ENCODE data around the gene C6orf163.

DNA sequence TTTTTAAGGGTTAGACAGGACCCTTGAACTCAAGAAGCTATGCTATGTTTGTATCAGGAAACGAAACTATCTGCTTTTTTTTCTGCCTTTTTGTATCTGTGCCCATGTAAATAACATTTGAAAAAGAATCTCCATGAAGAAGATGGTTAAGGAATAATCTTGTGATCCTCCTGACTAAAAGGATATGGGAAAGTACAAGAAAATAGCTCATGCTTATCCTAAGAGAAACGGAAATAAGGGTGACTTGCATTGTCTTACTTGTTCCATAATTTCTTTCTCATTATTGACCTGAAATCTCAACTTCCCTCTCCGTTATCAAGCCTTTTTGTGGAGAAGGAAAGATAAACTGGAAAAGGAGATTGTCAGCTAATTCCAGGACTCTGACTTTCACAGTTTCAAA is 57.2 kb downstream of the C6orf163 start:
- TF ChIP-seq, protein P1, sequence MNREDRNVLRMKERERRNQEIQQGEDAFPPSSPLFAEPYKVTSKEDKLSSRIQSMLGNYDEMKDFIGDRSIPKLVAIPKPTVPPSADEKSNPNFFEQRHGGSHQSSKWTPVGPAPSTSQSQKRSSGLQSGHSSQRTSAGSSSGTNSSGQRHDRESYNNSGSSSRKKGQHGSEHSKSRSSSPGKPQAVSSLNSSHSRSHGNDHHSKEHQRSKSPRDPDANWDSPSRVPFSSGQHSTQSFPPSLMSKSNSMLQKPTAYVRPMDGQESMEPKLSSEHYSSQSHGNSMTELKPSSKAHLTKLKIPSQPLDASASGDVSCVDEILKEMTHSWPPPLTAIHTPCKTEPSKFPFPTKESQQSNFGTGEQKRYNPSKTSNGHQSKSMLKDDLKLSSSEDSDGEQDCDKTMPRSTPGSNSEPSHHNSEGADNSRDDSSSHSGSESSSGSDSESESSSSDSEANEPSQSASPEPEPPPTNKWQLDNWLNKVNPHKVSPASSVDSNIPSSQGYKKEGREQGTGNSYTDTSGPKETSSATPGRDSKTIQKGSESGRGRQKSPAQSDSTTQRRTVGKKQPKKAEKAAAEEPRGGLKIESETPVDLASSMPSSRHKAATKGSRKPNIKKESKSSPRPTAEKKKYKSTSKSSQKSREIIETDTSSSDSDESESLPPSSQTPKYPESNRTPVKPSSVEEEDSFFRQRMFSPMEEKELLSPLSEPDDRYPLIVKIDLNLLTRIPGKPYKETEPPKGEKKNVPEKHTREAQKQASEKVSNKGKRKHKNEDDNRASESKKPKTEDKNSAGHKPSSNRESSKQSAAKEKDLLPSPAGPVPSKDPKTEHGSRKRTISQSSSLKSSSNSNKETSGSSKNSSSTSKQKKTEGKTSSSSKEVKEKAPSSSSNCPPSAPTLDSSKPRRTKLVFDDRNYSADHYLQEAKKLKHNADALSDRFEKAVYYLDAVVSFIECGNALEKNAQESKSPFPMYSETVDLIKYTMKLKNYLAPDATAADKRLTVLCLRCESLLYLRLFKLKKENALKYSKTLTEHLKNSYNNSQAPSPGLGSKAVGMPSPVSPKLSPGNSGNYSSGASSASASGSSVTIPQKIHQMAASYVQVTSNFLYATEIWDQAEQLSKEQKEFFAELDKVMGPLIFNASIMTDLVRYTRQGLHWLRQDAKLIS (CRISPR knock-in tag; IDR thresholded peaks at IDR 0.05), result no peak
- TF ChIP-seq ZSCAN20 (CRISPR knock-in tag; IDR thresholded peaks at IDR 0.05; ENCODE audit: borderline replicate concordance) (no peak), PAX8 (CRISPR knock-in tag; IDR thresholded peaks at IDR 0.05; ENCODE audit: borderline replicate concordance) (no peak), ZKSCAN8 (CRISPR knock-in tag; IDR thresholded peaks at IDR 0.05; ENCODE audit: borderline replicate concordance) (no peak), ZZZ3 (CRISPR knock-in tag; IDR thresholded peaks at IDR 0.05; ENCODE audit: borderline replicate concordance) (no peak)
- TF ChIP-seq, protein P2, sequence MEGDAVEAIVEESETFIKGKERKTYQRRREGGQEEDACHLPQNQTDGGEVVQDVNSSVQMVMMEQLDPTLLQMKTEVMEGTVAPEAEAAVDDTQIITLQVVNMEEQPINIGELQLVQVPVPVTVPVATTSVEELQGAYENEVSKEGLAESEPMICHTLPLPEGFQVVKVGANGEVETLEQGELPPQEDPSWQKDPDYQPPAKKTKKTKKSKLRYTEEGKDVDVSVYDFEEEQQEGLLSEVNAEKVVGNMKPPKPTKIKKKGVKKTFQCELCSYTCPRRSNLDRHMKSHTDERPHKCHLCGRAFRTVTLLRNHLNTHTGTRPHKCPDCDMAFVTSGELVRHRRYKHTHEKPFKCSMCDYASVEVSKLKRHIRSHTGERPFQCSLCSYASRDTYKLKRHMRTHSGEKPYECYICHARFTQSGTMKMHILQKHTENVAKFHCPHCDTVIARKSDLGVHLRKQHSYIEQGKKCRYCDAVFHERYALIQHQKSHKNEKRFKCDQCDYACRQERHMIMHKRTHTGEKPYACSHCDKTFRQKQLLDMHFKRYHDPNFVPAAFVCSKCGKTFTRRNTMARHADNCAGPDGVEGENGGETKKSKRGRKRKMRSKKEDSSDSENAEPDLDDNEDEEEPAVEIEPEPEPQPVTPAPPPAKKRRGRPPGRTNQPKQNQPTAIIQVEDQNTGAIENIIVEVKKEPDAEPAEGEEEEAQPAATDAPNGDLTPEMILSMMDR (CRISPR knock-in tag; IDR thresholded peaks at IDR 0.05), result no peak
